ENCODE results near the gene MAST3.
"Not testable (repeated sequence)": the region's sequence is repeated elsewhere in the genome, so short reads cannot be mapped to it uniquely, and the experiment has no call there.

The MAST3 gene

GRCh38 chr19:18097993-18098890, 664 bp downstream of the MAST3 start:
- DNase-seq (ENCODE audit: insufficient read length, low spot score) (no peak), FAIRE-seq (no peak)

GRCh38 chr19:18098891-18099622, 1.5 kb downstream of the MAST3 start:
- DNase-seq (ENCODE audit: insufficient read length, low spot score) (no peak), FAIRE-seq (no peak)
- no peak for TF ChIP-seq POLR2A (IDR thresholded peaks at IDR 0.05; ENCODE audit: low read depth, low read length)

More at GRCh38 chr19:18097993-18098890, 664 bp downstream of the MAST3 start:
- TF ChIP-seq POLR2A (IDR thresholded peaks at IDR 0.05; ENCODE audit: low read depth, low read length) = no peak

GRCh38 chr19:18099623-18099995, 2.0 kb downstream of the MAST3 start:
- no peak for DNase-seq (ENCODE audit: insufficient read length, low spot score)
- no peak for FAIRE-seq
- no peak for TF ChIP-seq POLR2A (IDR thresholded peaks at IDR 0.05; ENCODE audit: low read depth, low read length)

- FAIRE-seq (no peak), DNase-seq (ENCODE audit: insufficient read length, low spot score) (no peak)
- no peak for TF ChIP-seq POLR2A (IDR thresholded peaks at IDR 0.05; ENCODE audit: low read depth, low read length)
Observed at GRCh38 chr19:18100710-18101109, 3.1 kb downstream of the MAST3 start.

GRCh38 chr19:18101268-18101667, 3.7 kb downstream of the MAST3 start:
- no peak for TF ChIP-seq POLR2A (IDR thresholded peaks at IDR 0.05; ENCODE audit: low read depth, low read length)
- FAIRE-seq (no peak), DNase-seq (ENCODE audit: insufficient read length, low spot score) (no peak)

GRCh38 chr19:18102916-18103542, 5.5 kb downstream of the MAST3 start:
- DNase-seq (ENCODE audit: insufficient read length, low spot score) (no peak), FAIRE-seq (no peak)
- no peak for TF ChIP-seq POLR2A (IDR thresholded peaks at IDR 0.05; ENCODE audit: low read depth, low read length)

GRCh38 chr19:18104793-18105131, 7.2 kb downstream of the MAST3 start:
- DNase-seq (ENCODE audit: insufficient read length, low spot score) = no peak

GRCh38 chr19:18105259-18105658, 7.7 kb downstream of the MAST3 start:
- not testable (repeated sequence) for FAIRE-seq; DNase-seq (ENCODE audit: insufficient read length, low spot score)

More at GRCh38 chr19:18104793-18105131, 7.2 kb downstream of the MAST3 start:
- no peak for TF ChIP-seq POLR2A (IDR thresholded peaks at IDR 0.05; ENCODE audit: low read depth, low read length)
- FAIRE-seq = no peak

GRCh38 chr19:18107235-18107634, 9.7 kb downstream of the MAST3 start:
- DNase-seq (ENCODE audit: insufficient read length, low spot score) (no peak), FAIRE-seq (no peak)
- TF ChIP-seq POLR2A (IDR thresholded peaks at IDR 0.05; ENCODE audit: low read depth, low read length) = no peak

- DNase-seq (ENCODE audit: insufficient read length, low spot score) (no peak), FAIRE-seq (no peak)
- no peak for TF ChIP-seq POLR2A (IDR thresholded peaks at IDR 0.05; ENCODE audit: low read depth, low read length)
Observed at GRCh38 chr19:18108897-18109296, 11.3 kb downstream of the MAST3 start.

GRCh38 chr19:18109341-18109732, 11.8 kb downstream of the MAST3 start:
- no peak for TF ChIP-seq POLR2A (IDR thresholded peaks at IDR 0.05; ENCODE audit: low read depth, low read length)
- FAIRE-seq (no peak), DNase-seq (ENCODE audit: insufficient read length, low spot score) (no peak)

- peak; percentile 32 for TF ChIP-seq POLR2A (IDR thresholded peaks at IDR 0.05; ENCODE audit: low read depth, low read length)
- peak; percentile 58 for DNase-seq (ENCODE audit: insufficient read length, low spot score)
Observed at GRCh38 chr19:18109733-18110608, 12.4 kb downstream of the MAST3 start.

GRCh38 chr19:18110609-18111232, 13.1 kb downstream of the MAST3 start:
- DNase-seq (ENCODE audit: insufficient read length, low spot score) (no peak), FAIRE-seq (no peak)
- no peak for TF ChIP-seq POLR2A (IDR thresholded peaks at IDR 0.05; ENCODE audit: low read depth, low read length)

More at GRCh38 chr19:18109733-18110608, 12.4 kb downstream of the MAST3 start:
- no peak for FAIRE-seq

Measured in H54 (cell line).